ENCODE data around the gene SH3RF3. TPM values are rescaled to one million over a fixed set of nuclear protein-coding genes. Genes with fewer than 3 reads are reported as not detected.

SH3RF3 gene
- total and polyA plus RNA-seq, 2 of the 13 experiments (the other 11 are each of a cell fraction or from before 2014, with no cell fraction given), result 0.04 TPM; not detected in 1

DNA sequence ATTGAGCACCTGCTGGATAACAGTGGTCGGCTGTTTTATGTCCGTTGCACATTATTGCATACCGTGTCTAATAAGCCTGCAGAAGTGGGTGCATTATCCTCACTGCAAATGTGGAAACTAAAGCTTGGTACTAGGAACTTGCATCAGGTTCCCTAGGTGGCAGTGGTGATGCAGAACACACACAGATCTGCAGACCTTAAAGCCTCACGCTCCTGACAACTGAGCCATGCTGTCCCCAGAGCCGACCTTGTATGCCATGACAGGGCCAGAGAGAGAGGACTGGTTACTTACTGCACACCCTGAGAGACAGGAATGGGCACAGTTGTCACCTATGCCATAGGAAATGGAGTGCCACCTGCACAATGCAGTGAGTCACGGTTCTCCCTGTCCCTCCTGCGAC, 151.8 kb downstream of the SH3RF3 start:
- H3K4me3 ChIP-seq (replicated peaks in 1 of 3; ENCODE audit: insufficient read depth in 1 of 3, low read depth in 2 of 3, low read length in 3 of 3), result no peak overlapping the region
- ATAC-seq (peak; percentile 41), FAIRE-seq (no peak), DNase-seq (ENCODE audit: low spot score) (no peak)
- POLR2A ChIA-PET, result no interaction called here
- no peak overlapping the region for H2AFZ ChIP-seq (ENCODE audit: low read length)
- no TSS peak for BruUV-seq (replicated peaks)
- in situ Hi-C loops (cut with HindIII; ENCODE audit: extremely low pct_ligation_motif_present, low pct_unique_long_range_greater_than_20kb) (no loop called here), intact Hi-C loops (cut with micrococcal nuclease; ENCODE audit: unreplicated experiment) (no loop called here)
- H3K4me2 ChIP-seq (ENCODE audit: low read depth, low read length), result no peak overlapping the region
- no peak overlapping the region for H3K9ac ChIP-seq (ENCODE audit: insufficient read depth, low read depth, low read length)
- H3K27me3 ChIP-seq (ENCODE audit: control insufficient read depth in 1 of 2, insufficient read depth in 2 of 2, low read length in 2 of 2), result peaks cover 0 to 8% of the 10 kb centered on the region in 2 experiments; a peak in 2 of 5 replicates
- no peaks in the 10 kb centered on the region for H4K20me1 ChIP-seq (ENCODE audit: insufficient read depth, low read length)
- CTCF ChIA-PET (ENCODE audit: low intra/inter-chr PET ratio, low total read pairs), result no interaction called here
- H3K27ac ChIP-seq (ENCODE audit: extremely low read length, insufficient read depth, low read length), result no peak overlapping the region
- no peaks in the 10 kb centered on the region for H3K79me2 ChIP-seq (ENCODE audit: insufficient read depth, low read length)
- TF ChIP-seq, protein P1, sequence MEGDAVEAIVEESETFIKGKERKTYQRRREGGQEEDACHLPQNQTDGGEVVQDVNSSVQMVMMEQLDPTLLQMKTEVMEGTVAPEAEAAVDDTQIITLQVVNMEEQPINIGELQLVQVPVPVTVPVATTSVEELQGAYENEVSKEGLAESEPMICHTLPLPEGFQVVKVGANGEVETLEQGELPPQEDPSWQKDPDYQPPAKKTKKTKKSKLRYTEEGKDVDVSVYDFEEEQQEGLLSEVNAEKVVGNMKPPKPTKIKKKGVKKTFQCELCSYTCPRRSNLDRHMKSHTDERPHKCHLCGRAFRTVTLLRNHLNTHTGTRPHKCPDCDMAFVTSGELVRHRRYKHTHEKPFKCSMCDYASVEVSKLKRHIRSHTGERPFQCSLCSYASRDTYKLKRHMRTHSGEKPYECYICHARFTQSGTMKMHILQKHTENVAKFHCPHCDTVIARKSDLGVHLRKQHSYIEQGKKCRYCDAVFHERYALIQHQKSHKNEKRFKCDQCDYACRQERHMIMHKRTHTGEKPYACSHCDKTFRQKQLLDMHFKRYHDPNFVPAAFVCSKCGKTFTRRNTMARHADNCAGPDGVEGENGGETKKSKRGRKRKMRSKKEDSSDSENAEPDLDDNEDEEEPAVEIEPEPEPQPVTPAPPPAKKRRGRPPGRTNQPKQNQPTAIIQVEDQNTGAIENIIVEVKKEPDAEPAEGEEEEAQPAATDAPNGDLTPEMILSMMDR (CRISPR knock-in tag; IDR thresholded peaks at IDR 0.05), result peak; percentile 20; the same call in 1 of the 2 replicates
- TF ChIP-seq ZNF460 (CRISPR knock-in tag; IDR thresholded peaks at IDR 0.05; ENCODE audit: borderline replicate concordance) (no peak), STAG1 (CRISPR knock-in tag; IDR thresholded peaks at IDR 0.05) (peak; percentile 18; the same call in 1 of the 2 replicates)
- H3K4me1 ChIP-seq (ENCODE audit: insufficient read depth, low read length), result no peaks in the 10 kb centered on the region
- H3K36me3 ChIP-seq (replicated peaks in 1 of 2; ENCODE audit: control insufficient read depth in 1 of 2, insufficient read depth in 2 of 2, low read length in 2 of 2), result no peaks in the 10 kb centered on the region
- WGBS (ENCODE audit: low lambda C conversion rate), result 48% methylated on average over 7 of the region's 7 CpGs
- H3K9me3 ChIP-seq (ENCODE audit: low read length), result no peaks in the 10 kb centered on the region

DNA sequence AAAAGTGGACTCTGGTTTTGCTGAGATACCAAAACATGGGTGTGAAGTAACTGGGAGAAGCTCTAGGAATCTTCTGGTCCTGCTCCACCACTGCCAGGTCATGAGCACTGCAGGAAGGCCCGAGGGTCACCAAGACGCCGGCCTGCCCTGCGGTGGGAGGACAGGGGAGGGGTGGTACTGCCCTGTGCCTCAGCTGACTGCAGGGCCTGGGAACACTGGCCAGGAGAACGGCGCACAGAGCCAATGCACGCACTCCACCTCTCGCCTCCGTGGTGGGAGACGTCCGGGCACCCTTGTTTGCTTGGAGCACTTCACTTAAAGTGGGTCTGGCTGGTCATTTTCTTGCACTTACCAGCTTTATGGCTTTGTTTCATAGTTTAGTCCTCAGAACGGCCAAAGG, 153.4 kb downstream of the SH3RF3 start:
- no peak overlapping the region for H3K27ac ChIP-seq (ENCODE audit: extremely low read length, insufficient read depth, low read length)
- no TSS peak for BruUV-seq (replicated peaks)
- ChIA-PET POLR2A (no interaction called here), CTCF (ENCODE audit: low intra/inter-chr PET ratio, low total read pairs) (no interaction called here)
- in situ Hi-C loops (cut with HindIII; ENCODE audit: extremely low pct_ligation_motif_present, low pct_unique_long_range_greater_than_20kb) (no loop called here), intact Hi-C loops (cut with micrococcal nuclease; ENCODE audit: unreplicated experiment) (no loop called here)
- H4K20me1 ChIP-seq (ENCODE audit: insufficient read depth, low read length), result no peaks in the 10 kb centered on the region
- 43% methylated on average over 12 of the region's 12 CpGs for WGBS (ENCODE audit: low lambda C conversion rate)
- H3K4me1 ChIP-seq (ENCODE audit: insufficient read depth, low read length), result no peaks in the 10 kb centered on the region
- no peaks in the 10 kb centered on the region for H3K36me3 ChIP-seq (replicated peaks in 1 of 2; ENCODE audit: control insufficient read depth in 1 of 2, insufficient read depth in 2 of 2, low read length in 2 of 2)
- ATAC-seq (no peak), DNase-seq (ENCODE audit: low spot score) (no peak), FAIRE-seq (no peak)
- peaks cover 0 to 8% of the 10 kb centered on the region in 2 experiments; a peak in 2 of 5 replicates for H3K27me3 ChIP-seq (ENCODE audit: control insufficient read depth in 1 of 2, insufficient read depth in 2 of 2, low read length in 2 of 2)
- H3K4me2 ChIP-seq (ENCODE audit: low read depth, low read length), result no peak overlapping the region
- no peak overlapping the region for H3K9ac ChIP-seq (ENCODE audit: insufficient read depth, low read depth, low read length)
- H3K9me3 ChIP-seq (ENCODE audit: low read length), result no peaks in the 10 kb centered on the region
- no peaks in the 10 kb centered on the region for H3K79me2 ChIP-seq (ENCODE audit: insufficient read depth, low read length)
- no peak overlapping the region for H2AFZ ChIP-seq (ENCODE audit: low read length)
- no peak overlapping the region for H3K4me3 ChIP-seq (replicated peaks in 1 of 3; ENCODE audit: insufficient read depth in 1 of 3, low read depth in 2 of 3, low read length in 3 of 3)
- TF ChIP-seq TEAD3 (CRISPR knock-in tag; optimal IDR thresholded peaks at IDR 0.05; ENCODE audit: borderline replicate concordance), result no peak
- no peak for TF ChIP-seq GFI1 (CRISPR knock-in tag; IDR thresholded peaks at IDR 0.05; ENCODE audit: borderline replicate concordance)
- no peak for TF ChIP-seq SIX1 (CRISPR knock-in tag; IDR thresholded peaks at IDR 0.05; ENCODE audit: borderline replicate concordance)
- TF ChIP-seq, protein P2, sequence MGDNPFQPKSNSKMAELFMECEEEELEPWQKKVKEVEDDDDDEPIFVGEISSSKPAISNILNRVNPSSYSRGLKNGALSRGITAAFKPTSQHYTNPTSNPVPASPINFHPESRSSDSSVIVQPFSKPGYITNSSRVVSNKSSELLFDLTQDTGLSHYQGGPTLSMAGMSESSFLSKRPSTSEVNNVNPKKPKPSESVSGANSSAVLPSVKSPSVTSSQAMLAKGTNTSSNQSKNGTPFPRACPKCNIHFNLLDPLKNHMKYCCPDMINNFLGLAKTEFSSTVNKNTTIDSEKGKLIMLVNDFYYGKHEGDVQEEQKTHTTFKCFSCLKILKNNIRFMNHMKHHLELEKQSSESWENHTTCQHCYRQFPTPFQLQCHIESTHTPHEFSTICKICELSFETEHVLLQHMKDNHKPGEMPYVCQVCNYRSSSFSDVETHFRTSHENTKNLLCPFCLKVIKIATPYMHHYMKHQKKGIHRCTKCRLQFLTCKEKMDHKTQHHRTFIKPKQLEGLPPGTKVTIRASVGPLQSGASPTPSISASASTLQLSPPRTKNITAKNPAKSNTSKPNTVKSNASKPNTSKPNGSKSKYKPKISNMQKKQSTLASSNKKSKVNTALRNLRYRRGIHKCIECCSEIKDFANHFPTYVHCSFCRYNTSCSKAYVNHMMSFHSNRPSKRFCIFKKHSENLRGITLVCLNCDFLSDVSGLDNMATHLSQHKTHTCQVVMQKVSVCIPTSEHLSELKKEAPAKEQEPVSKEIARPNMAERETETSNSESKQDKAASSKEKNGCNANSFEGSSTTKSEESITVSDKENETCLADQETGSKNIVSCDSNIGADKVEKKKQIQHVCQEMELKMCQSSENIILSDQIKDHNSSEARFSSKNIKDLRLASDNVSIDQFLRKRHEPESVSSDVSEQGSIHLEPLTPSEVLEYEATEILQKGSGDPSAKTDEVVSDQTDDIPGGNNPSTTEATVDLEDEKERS (CRISPR knock-in tag; IDR thresholded peaks at IDR 0.05), result no peak
- no peak for TF ChIP-seq TGIF2 (CRISPR knock-in tag; IDR thresholded peaks at IDR 0.05)
- no peak for TF ChIP-seq BCL6 (CRISPR knock-in tag; IDR thresholded peaks at IDR 0.05)
- TF ChIP-seq ZNF230 (CRISPR knock-in tag; IDR thresholded peaks at IDR 0.05), result no peak
- TF ChIP-seq RFX3 (CRISPR knock-in tag; IDR thresholded peaks at IDR 0.05), result no peak
- TF ChIP-seq ZBTB1 (CRISPR knock-in tag; IDR thresholded peaks at IDR 0.05; ENCODE audit: borderline replicate concordance), result no peak
- no peak for TF ChIP-seq ZNF564 (CRISPR knock-in tag; IDR thresholded peaks at IDR 0.05)
- no peak for TF ChIP-seq FOXC1 (CRISPR knock-in tag; IDR thresholded peaks at IDR 0.05; ENCODE audit: borderline replicate concordance)
